Measurements from ENCODE around the gene ADRM1.

- TF ChIP-seq EZH2phosphoT487 (IDR thresholded peaks at IDR 0.05; ENCODE audit: low read depth) = no peak
- TF ChIP-seq, protein P1, sequence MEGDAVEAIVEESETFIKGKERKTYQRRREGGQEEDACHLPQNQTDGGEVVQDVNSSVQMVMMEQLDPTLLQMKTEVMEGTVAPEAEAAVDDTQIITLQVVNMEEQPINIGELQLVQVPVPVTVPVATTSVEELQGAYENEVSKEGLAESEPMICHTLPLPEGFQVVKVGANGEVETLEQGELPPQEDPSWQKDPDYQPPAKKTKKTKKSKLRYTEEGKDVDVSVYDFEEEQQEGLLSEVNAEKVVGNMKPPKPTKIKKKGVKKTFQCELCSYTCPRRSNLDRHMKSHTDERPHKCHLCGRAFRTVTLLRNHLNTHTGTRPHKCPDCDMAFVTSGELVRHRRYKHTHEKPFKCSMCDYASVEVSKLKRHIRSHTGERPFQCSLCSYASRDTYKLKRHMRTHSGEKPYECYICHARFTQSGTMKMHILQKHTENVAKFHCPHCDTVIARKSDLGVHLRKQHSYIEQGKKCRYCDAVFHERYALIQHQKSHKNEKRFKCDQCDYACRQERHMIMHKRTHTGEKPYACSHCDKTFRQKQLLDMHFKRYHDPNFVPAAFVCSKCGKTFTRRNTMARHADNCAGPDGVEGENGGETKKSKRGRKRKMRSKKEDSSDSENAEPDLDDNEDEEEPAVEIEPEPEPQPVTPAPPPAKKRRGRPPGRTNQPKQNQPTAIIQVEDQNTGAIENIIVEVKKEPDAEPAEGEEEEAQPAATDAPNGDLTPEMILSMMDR (IDR thresholded peaks at IDR 0.05; ENCODE audit: low read depth, low read length) = no peak
These were observed 27.9 kb downstream of the ADRM1 start for GRCh38 chr20:62330576-62331317.

Data from OCI-LY3 (cell line).